ENCODE results near the gene GAREM1.

- TF ChIP-seq CTCF (IDR thresholded peaks at IDR 0.05) (no peak), POLR2A (IDR thresholded peaks at IDR 0.05) (no peak), EP300 (IDR thresholded peaks at IDR 0.05) (no peak)
Observed at GRCh38 chr18:32420084-32420750, 50.5 kb downstream of the GAREM1 start.
